ENCODE data around the gene TYRO3. TPM values are rescaled to one million over a fixed set of nuclear protein-coding genes. Genes with fewer than 3 reads are reported as not detected.
"Not testable (repeated sequence)": the region's sequence is repeated elsewhere in the genome, so short reads cannot be mapped to it uniquely, and the experiment has no call there.

The TYRO3 gene
- total RNA-seq, 1 donor from 2014 or later, result 3.6 TPM

DNA sequence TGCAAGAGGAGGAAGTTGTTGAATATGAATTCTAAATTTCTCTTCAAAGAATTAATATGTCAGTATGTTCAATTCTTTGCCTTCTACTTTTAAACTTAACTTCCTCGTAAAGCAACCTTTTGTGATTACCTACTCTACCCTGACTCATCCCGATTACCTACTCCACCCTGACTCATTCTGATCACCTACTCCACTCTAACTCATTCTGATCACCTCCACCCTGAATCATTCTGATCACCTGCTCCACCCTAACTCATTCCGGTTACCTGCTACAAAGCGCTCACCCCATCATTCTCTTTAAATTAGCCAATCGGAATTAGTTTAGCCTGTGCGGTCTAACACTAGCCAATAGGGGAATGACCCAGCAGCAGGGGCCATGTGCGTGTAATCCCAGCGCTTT lies 33.7 kb downstream of the TYRO3 start:
- DNase-seq (ENCODE audit: low spot score), result not testable (repeated sequence)

DNA sequence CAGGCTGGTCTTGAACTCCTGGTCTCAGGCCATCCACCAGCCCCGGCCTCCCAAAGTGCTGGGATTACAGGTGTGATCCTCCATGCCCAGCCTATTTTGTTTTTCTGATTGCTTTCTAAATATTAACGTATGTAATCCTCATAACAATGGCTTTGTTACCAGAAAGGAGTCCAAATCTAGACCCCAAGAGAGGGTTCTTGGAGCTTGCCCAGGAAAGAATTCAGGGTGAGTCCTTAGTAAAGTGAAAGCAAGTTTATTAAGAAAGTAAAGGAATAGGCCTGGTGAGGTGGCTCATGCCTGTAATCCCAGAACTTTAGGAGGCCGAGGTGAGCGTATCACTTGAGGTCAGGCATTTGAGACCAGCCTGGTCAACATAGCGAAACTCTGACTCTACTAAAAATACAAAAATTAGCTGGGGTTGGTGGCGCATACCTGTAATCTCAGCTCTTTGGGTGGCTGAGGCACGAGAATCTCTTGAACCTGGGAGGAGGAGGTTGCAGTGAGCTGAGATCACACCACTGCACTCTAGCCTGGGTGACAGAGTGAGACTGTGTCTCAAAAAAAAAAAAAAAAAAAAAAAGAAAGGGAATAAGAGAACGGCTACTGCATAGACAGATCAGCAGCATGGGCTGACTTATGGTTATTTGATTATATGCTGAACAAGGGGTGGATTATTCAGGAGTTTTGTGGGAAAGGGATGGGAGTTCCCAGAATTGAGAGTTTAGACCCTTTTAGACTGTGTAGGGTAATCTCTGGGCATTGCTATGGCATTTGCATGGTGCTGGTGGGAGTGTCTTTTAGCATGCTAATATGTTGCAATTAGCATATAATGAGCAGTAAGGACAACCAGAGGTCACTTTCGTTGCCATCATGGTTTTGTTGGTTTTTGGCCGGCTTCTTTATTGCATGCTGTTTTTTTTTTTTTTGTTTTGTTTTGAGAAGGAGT lies 36.1 kb downstream of the TYRO3 start:
- intact Hi-C loops (cut with DNase I), result no loop called here
- no peak for DNase-seq (ENCODE audit: low spot score)

More for the DNA sequence above, 33.7 kb downstream of the TYRO3 start:
- intact Hi-C loops (cut with DNase I), result not testable (repeated sequence)

DNA sequence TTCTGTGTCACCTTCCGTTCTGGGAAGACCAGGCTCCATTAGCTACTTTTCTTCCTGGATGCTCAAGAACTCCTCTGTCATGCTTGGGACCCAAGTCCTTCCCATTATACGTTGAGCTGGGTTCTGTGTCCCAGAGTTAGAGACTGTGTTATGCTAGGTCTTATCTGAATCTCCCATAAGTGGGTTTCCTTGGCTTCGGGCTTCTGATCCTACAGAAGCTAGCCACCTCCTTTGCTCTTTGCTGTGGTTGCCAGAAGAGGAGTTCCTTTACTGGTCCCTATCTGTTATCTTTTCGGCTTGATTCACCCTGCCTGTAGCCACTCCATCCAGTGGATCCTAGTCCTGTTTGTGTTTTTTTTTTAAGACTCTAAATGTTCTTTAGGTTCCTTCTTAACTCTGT lies 38.0 kb downstream of the TYRO3 start:
- intact Hi-C loops (cut with DNase I), result no loop called here
- DNase-seq (ENCODE audit: low spot score), result no peak

DNA sequence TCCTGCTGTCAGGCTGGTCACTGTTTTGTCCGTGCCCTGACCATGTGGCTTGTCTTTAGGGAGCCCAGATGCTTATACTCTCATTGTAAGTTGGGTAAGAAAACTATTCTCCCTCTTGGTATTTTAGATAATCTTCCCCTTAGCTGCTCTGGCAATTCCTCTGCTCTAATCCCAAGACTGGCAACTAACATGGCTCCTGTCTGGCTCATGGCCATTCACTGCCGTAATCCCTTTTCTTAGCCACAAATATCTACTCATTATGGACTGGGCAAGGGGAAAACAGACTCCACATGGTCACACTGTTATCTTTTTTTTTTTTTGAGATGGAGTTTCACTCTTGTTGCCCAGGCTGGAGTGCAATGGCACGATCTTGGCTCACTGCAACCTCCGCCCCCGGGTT lies 38.8 kb downstream of the TYRO3 start:
- intact Hi-C loops (cut with DNase I), result no loop called here
- no peak for DNase-seq (ENCODE audit: low spot score)

DNA sequence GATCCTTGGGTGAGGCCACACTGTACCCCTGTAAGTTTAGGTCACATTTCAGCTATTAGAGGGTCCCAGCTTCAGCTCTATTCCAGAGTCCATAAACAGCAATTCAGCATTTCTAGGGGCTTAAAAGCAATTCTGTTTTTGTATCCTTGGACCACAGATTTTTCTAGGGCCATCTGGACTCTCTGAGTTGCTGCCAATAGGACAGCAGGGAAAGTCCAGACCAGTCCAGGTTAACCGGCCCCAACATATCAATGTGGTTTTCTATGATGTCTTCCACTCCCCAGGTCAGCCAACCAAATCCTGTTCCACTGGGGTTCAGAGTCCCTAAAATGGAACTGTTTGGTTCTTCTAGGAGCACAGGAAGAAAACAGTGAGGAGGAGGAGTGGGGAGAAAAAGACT lies 40.0 kb downstream of the TYRO3 start:
- no peak for DNase-seq (ENCODE audit: low spot score)
- intact Hi-C loops (cut with DNase I), result no loop called here

DNA sequence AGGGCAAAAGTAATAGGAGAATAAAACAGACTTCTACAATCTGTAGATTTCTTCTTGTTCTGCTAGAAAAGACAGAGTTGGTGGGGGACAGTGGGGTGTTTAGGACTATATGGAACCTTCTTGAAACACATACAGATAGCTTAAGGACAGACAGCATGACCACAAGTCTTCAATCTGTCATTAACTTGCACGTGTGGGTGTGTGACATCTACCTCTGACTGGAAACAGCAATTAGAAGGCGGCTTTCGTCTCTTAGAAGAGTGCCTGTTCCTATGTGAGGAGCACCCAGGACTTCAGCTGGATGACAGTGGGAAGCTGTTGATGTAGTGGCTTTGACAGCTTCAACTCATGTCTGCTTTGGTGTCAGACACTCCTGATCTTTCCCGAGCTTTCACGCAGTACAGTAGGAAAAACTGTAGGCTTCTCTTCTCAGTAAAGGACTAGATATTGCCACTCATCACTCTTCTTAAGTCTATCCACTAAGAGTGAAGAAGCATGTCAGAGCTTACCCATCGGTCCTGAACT lies 44.5 kb downstream of the TYRO3 start:
- intact Hi-C loops (cut with DNase I), result loop anchor here (5.0 to 10.0 kb wide), 3 partner anchors 46 to 211 kb away; partner anchors contain the start of genes MAPKBP1 and TYRO3
- DNase-seq (ENCODE audit: low spot score), result no peak

DNA sequence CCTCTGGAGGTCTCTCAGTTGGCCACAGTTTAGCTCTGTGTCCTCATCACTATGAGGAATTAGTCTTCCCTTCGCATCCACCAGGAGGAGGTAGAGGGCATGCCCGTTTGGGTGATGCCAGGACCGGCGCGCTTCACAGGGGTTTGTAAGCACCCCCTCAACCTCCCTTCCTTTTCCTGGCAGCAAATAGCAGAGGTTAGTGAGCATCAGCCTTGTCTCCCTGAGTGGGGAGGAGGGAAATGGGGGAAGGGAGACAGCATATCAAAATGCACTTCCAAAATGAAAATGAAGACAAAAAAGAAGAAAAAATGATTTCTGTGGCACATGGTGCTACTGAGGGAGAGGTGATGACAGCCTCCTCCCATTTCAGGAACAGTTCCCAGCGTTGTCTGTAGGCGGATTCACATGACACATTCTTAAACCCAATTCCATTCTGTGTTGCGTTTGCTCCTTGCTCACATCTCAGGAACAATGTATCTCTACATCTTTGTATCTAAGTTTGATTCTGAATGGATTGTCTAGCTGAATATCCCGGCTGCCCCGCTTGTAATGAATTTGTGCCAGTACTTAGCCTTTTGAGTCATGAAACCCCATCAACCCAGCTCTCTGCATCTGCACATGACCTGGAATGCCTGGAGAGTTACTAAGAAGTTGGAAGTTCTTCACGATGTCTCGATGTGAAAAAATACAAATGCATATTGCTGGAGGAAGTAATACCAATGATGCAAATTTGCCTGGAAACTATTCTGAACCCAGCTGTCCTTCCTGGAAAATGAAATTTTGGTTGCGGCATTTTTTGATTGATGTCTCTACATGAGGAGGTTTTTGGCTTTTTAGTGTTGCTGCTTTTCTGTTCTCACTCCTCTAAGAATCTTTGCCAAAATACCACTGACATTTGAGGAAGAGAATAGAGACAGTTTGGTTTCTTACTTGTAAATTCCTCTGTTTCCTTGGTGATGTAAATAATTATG lies 45.2 kb downstream of the TYRO3 start:
- peak; percentile 78 for DNase-seq (ENCODE audit: low spot score)
- intact Hi-C loops (cut with DNase I), result loop anchor here (5.0 to 10.0 kb wide), 3 partner anchors 47 to 211 kb away; partner anchors contain the start of genes MAPKBP1 and TYRO3

DNA sequence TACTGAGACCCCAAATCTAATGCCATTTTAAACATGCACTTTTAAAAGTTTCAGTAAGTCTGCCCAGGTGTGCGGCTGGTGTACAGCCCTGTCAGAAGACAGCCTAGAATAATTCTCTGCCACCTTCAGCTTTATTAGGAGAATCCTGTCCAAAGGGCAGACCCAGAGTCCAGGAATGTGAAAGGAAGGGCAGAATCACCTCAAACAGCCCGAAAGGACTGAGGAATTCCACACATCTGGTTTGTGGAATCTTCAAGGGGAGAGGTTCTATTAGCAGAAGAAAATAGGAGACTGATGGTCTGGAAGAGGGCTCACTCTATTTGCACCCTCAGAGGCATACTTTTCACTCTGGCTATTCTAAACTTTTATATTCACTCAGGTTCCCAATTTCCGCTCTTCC lies 46.6 kb downstream of the TYRO3 start:
- intact Hi-C loops (cut with DNase I), result loop anchor here (10.0 kb wide), 2 partner anchors 169 to 209 kb away; partner anchors contain the start of gene MAPKBP1
- DNase-seq (ENCODE audit: low spot score), result no peak

DNA sequence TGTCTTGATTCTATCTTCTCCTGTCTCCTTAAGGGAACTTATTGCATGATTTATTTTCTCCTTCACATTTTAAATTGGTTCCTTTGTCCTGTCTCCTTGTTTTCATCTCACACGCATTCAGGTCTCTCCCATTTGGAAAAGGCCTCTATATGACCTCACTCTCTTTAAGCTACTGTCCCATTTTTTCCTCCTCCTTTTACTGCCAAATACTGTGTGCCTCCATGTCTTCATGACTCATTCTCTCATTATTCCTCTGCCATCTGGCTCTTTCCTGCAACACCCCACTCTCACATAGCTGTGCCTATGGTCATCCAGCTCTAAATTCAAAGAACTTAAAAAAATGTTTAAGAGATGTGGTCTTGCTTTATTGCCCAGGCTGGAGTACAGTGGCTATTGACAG lies 48.0 kb downstream of the TYRO3 start:
- no peak for DNase-seq (ENCODE audit: low spot score)
- intact Hi-C loops (cut with DNase I), result loop anchor here (10.0 kb wide), 2 partner anchors 168 to 208 kb away; partner anchors contain the start of gene MAPKBP1

DNA sequence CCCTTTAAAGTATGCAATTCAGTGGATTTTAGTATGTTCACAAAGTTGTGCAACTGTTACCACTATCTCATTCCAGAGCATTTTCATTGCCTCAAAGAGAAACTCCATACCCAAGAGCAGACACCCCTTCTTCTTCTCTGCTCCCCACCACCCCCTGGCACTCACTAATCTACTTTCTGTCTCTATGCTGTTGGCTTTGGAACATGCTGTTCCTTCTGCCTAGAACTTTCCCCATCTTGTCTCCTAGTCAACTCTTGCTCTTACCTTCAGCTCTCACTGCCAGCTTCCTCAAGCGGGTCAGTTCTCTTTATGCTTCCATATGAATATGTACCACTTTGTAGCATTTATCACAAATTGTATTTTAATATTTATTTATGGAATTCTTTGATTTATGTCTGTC lies 50.1 kb downstream of the TYRO3 start:
- intact Hi-C loops (cut with DNase I), result loop anchor here (10.0 kb wide), 2 partner anchors 166 to 206 kb away; partner anchors contain the start of gene MAPKBP1
- no peak for DNase-seq (ENCODE audit: low spot score)

DNA sequence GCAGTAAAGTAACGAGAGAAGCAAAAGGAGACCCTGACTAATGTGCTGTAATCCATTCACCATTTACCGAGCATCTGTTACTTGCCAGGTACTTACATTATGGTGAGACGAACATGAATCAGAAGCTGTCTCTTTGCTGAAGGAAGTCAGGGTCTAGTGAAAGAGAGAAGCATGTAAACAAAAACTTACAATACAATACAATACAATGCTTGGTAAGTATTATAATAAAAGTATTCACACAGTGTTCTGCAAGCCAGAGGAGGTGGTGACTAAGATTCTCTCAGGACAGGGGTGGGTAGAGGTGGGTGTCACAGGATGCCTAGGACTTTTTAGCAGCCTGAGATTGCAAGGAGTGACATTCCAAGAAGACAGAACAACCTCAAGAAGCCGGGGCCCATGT lies 51.0 kb downstream of the TYRO3 start:
- intact Hi-C loops (cut with DNase I), result no loop called here
- no peak for DNase-seq (ENCODE audit: low spot score)

DNA sequence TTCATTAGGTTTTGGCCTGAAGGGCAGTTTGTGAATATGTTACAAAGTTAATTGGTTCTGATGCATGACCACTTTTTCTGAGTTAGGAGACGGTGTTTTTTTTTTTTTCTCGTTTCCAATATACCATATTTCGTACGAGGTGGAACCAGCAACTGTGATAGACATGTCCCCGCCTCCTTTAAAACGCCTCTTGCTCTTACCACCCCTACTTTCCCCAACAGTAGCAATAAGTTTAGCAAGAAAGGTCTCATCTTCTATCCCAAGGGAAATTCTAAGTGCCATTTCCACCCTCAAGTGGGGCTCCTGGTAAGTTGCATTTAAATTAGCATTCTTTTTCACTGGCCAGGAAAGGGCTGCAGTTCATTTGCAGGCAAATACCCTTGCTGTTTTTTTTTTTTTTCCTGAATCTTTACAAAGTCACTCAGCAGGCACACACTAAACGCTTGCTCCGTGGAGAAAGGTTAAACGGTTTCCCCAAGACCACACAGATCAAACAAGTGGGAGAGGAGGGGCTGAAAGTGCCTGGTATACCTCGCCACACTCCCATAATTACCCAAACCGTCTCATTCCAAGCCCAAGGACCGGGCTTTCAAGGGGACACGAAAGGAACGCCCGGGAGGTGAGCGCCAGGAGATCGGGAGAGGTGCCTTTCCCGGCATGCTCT lies 61.7 kb downstream of the TYRO3 start:
- intact Hi-C loops (cut with DNase I), result loop anchor here (2.0 kb wide), 1 partner anchor 40 kb away; the partner anchor contains the start of gene MGA

DNA sequence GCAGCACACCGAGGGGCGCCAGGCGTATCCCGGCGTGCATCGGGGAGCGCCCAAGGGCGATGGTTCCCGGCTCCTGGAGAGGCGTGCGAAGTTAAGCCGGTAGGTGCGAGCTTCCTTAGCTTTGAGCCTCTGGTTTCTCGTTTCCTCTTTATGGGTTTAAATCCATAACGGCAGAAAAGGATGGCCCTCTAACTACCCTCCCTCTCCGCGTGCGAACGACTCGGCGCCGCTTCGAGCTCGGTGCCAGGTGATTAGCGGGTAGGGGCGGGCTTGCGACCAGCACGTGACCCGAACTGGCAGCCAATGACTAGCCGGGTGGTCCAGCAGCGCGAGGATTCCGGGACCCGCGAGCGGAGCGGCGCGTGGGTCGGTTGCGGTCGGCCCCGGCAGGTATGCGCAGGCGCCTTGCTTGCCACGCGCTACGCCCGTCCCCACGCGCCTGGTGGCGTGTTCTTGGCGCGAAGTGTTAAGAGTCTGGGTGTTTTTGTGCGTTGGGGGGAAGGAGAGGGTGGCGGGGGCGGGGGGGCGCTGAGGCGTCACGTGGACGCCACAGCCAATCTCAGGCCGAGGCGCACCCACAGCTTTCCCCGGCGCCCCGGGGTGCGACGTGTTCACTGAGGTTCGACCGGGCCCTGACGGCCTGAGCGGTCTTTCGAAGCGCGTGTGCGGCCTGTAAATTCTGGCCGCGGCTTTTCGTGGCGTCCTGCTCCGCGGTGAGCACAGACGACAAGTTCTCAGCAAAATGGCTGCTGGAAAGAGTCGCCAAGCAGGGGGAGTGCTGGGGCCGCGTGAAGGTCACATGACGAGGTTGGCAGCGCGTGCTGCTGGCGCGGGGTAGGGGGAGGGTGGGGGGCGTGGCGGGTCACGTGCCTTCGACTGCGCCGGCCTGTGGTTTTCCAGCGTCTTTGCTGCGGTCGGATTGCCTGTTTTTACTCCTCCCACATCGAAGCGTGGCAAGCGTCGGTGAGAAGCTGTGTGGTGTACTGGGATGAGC lies 62.5 kb downstream of the TYRO3 start:
- DNase-seq (ENCODE audit: low spot score), result peak; percentile 88
- intact Hi-C loops (cut with DNase I), result loop anchor here (2.0 kb wide), 1 partner anchor 39 kb away; the partner anchor contains the start of gene MGA

More for the DNA sequence above, 61.7 kb downstream of the TYRO3 start:
- DNase-seq (ENCODE audit: low spot score), result no peak

DNA sequence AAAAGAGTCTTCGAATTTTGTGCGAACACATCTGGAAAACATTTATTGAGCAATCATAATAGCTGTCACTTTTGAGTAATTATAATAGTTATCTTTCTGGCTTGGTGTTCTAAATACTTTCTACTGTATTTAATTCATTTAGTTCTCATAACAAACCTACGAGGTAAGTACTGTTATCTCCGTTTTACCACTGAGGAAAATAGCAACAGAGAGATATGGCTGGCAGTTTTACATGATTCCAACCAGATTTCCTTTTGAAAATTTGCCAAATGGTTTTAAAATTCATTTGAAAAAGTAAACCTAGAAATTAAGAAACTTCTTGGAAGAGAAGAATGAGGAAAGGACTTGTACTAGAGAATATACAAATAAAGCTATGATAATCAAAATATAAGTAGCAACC lies 63.9 kb downstream of the TYRO3 start:
- intact Hi-C loops (cut with DNase I), result no loop called here
- DNase-seq (ENCODE audit: low spot score), result no peak

DNA sequence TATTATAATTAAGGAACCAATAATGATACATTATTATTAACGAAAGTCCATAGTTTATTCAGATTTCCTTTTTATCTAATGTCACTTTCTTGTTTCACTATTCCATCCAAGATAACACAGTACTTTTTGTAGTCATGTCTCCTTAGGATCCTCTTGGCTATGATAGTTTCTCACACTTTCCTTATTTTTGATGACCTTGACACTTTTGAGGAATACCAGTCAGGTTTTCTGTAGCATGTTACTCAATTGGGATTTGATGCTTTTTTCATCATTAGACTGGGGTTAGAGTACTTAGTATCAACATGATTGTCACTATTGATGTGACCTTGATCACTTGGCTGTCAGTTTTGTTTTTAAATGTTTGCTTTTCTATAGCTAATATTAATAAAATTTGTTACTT lies 68.2 kb downstream of the TYRO3 start:
- intact Hi-C loops (cut with DNase I), result no loop called here
- DNase-seq (ENCODE audit: low spot score), result no peak

DNA sequence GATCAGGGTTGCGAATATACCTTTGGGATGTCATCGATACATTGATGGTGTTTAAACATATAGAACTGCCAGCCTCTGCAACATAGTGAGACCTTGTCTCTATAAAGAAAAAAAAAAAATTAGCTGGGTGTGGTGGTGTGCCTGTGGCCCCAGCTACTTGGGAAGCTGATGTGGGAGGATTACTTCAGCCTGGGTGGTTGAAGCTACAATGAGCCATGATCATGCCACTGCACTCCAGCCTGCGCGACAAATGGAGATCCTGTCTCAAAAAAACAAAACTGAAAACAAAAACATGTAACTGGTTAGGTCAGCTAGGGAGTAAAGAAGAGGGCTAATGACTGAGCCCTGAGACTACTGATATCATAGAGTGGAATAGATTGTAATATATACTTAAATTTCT lies 70.5 kb downstream of the TYRO3 start:
- intact Hi-C loops (cut with DNase I), result no loop called here
- DNase-seq (ENCODE audit: low spot score), result no peak

DNA sequence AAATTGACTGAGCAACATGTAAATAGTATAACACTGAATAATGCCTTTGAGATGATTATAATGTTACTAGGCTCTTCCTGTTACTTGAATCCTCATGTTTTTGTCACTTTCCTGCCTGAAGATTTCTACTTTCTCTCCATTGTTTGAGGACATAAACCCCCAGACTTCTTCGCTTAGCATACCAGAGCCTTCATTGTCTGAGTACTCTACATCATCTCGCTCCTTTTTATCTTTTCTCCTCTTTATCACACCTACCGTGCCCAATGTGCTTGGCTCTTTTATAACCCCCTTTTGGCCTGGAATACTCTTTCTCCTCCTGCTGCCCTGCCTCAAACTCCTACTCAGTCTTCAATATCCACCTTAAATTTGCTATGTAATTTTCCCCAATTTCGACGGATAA lies 70.9 kb downstream of the TYRO3 start:
- intact Hi-C loops (cut with DNase I), result no loop called here
- DNase-seq (ENCODE audit: low spot score), result no peak

Measured in cardiac septum (tissue), 1 donor.